H1 (cell line): ENCODE measurements around the gene TMEM17. TPM values are rescaled to one million over a fixed set of nuclear protein-coding genes. Genes with fewer than 3 reads are reported as not detected.

Experiments
- CTCF ChIA-PET: fragments of 300-600 bp; sonication (Branson Sonifier 250); formaldehyde crosslinking; loops from one replicate; lab custom pipeline; 2021; ENCODE audit not compliant: partially characterized antibody; lab: Charles Lee
- POLR2A ChIA-PET: fragments of 300-600 bp; sonication (Branson Sonifier 250); formaldehyde crosslinking; loops from one replicate; lab custom pipeline; 2021; ENCODE audit warnings: inconsistent platforms; ENCODE audit not compliant: partially characterized antibody; lab: Charles Lee
- DNase-seq, 2 experiments: peaks; one replicate each; pipeline versions ENCODE4 v3.0.0 to v3.0.0-alpha.2; 2010 to 2022; ENCODE audit warnings: low spot score in 2 of 2, low read depth in 1 of 2, mixed read lengths in 1 of 2
- FAIRE-seq: peaks from 2 replicates; lab custom pipeline; 2011; peaks lifted over from hg19 to GRCh38; lab: Jason Lieb, UNC
- H2AFZ ChIP-seq: 2 replicates; pipeline ENCODE4 v1.8.1; 2012; ENCODE audit warnings: low read length, inconsistent platforms
- H2AK5ac ChIP-seq: 2 replicates; pipeline ENCODE4 v1.6.1; 2013; ENCODE audit warnings: low read depth, low read length
- H2BK120ac ChIP-seq: replicated peaks from 2 replicates; pipeline ENCODE3; 2013; ENCODE audit warnings: low read depth, low read length, inconsistent platforms
- H2BK12ac ChIP-seq: 2 replicates; pipeline ENCODE4 v1.6.1; 2013; ENCODE audit warnings: low read depth, low read length
- H2BK15ac ChIP-seq: 2 replicates; pipeline ENCODE4 v1.6.1; 2013; ENCODE audit warnings: low read length
- H2BK20ac ChIP-seq: 2 replicates; pipeline ENCODE4 v1.6.1; 2013; ENCODE audit warnings: low read length
- H2BK5ac ChIP-seq: 2 replicates; pipeline ENCODE4 v1.6.1; 2013; ENCODE audit warnings: low read depth, low read length
- H3K14ac ChIP-seq: 2 replicates; pipeline ENCODE4 v1.6.1; 2013; ENCODE audit warnings: inconsistent platforms; ENCODE audit not compliant: insufficient read length
- H3K18ac ChIP-seq: 2 replicates; pipeline ENCODE4 v1.6.1; 2013; ENCODE audit warnings: low read length; ENCODE audit errors: extremely low read depth
- H3K23ac ChIP-seq: 2 replicates; pipeline ENCODE4 v1.6.1; 2013; ENCODE audit warnings: inconsistent platforms; ENCODE audit not compliant: insufficient read length
- H3K23me2 ChIP-seq: 2 replicates; pipeline ENCODE4 v1.6.1; 2013; ENCODE audit warnings: low read depth, low read length
- H3K27ac ChIP-seq: 2 replicates; pipeline ENCODE4 v1.6.1; 2011; ENCODE audit warnings: low read depth, low read length, inconsistent platforms
- H3K27me3 ChIP-seq, 4 experiments: replicated peaks in 1 of 4; 1 replicate in 1 of 4; 2 replicates in 3 of 4; pipeline versions ENCODE4 v1.6.1 to v1.8.1; 2011 to 2013; ENCODE audit warnings: low read length in 3 of 4, mild to moderate bottlenecking in 3 of 4, inconsistent platforms in 2 of 4, mixed read lengths in 2 of 4, moderate library complexity in 1 of 4; ENCODE audit not compliant: control insufficient read depth in 3 of 4, insufficient read depth in 3 of 4; ENCODE audit errors: extremely low read depth in 1 of 4
- H3K36me3 ChIP-seq, 4 experiments: 2 replicates each; pipeline versions ENCODE4 v1.6.1 to v1.8.1; 2011 to 2013; ENCODE audit warnings: mild to moderate bottlenecking in 4 of 4, low read length in 3 of 4, moderate library complexity in 2 of 4, control low read depth in 1 of 4, inconsistent platforms in 1 of 4; ENCODE audit not compliant: insufficient read depth in 4 of 4, control insufficient read depth in 2 of 4
- H3K4ac ChIP-seq: replicated peaks from 2 replicates; pipeline ENCODE3; 2013; ENCODE audit warnings: low read length, low read depth, mixed read lengths, inconsistent platforms; ENCODE audit not compliant: insufficient read length
- H3K4me1 ChIP-seq, 4 experiments: replicated peaks in 1 of 4; 1 replicate in 1 of 4; 2 replicates in 3 of 4; pipeline versions ENCODE4 v1.6.1 to v1.8.1; 2011 to 2013; ENCODE audit warnings: low read length in 3 of 4, inconsistent platforms in 2 of 4, mixed read lengths in 1 of 4; ENCODE audit not compliant: insufficient read depth in 4 of 4, control insufficient read depth in 3 of 4
- H3K4me2 ChIP-seq, 2 experiments: 2 replicates each; pipeline versions ENCODE4 v1.6.1 to v1.8.1; 2011 to 2013; ENCODE audit warnings: low read depth in 2 of 2, low read length in 2 of 2, control low read depth in 1 of 2, inconsistent platforms in 1 of 2, mild to moderate bottlenecking in 1 of 2; ENCODE audit not compliant: insufficient read depth in 1 of 2
- H3K4me3 ChIP-seq, 4 experiments: fragments of 200-600, 300-600 bp in 1 of 4; sonication (generic), shearing (Covaris generic), sonication (Bioruptor Twin) in 1 of 4; 2 replicates each; pipeline versions ENCODE4 v1.5.1 to v1.8.1; 2011 to 2016; ENCODE audit warnings: low read length in 4 of 4, low read depth in 3 of 4, control low read depth in 2 of 4, inconsistent platforms in 2 of 4, mild to moderate bottlenecking in 2 of 4, mixed read lengths in 1 of 4, moderate library complexity in 1 of 4; ENCODE audit not compliant: insufficient read depth in 2 of 4; ENCODE audit errors: extremely low read depth in 1 of 4
- H3K56ac ChIP-seq: replicated peaks from 2 replicates; pipeline ENCODE3; 2013; ENCODE audit warnings: low read depth, mild to moderate bottlenecking, mixed read lengths, low read length, inconsistent platforms; ENCODE audit not compliant: insufficient read length
- H3K79me1 ChIP-seq: 2 replicates; pipeline ENCODE4 v1.6.1; 2013; ENCODE audit warnings: low read depth, low read length, control low read depth
- H3K79me2 ChIP-seq, 2 experiments: 2 replicates each; pipeline versions ENCODE4 v1.6.1 to v1.8.1; 2012 to 2013; ENCODE audit warnings: low read length in 2 of 2, mild to moderate bottlenecking in 2 of 2, inconsistent platforms in 1 of 2; ENCODE audit not compliant: insufficient read depth in 2 of 2, control insufficient read depth in 1 of 2
- H3K9ac ChIP-seq, 4 experiments: replicated peaks in 1 of 4; 1 replicate in 1 of 4; 2 replicates in 3 of 4; pipeline versions ENCODE4 v1.6.1 to v1.8.1; 2011 to 2013; ENCODE audit warnings: low read depth in 3 of 4, low read length in 3 of 4, control low read depth in 2 of 4, mild to moderate bottlenecking in 2 of 4, moderate library complexity in 2 of 4, inconsistent platforms in 1 of 4; ENCODE audit errors: extremely low read depth in 1 of 4
- H3K9me3 ChIP-seq, 2 experiments: 2 replicates each; pipeline versions ENCODE4 v1.6.1 to v1.8.1; 2012 to 2013; ENCODE audit warnings: mild to moderate bottlenecking in 2 of 2, moderate library complexity in 2 of 2, control low read depth in 1 of 2, inconsistent platforms in 1 of 2, low read depth in 1 of 2, low read length in 1 of 2, mixed read lengths in 1 of 2; ENCODE audit not compliant: insufficient read depth in 2 of 2
- H4K20me1 ChIP-seq, 2 experiments: replicated peaks in 1 of 2; 2 replicates each; pipeline versions ENCODE3 to v1.8.1; 2011 to 2013; ENCODE audit warnings: inconsistent platforms in 2 of 2, low read length in 2 of 2, mild to moderate bottlenecking in 1 of 2; ENCODE audit not compliant: insufficient read depth in 2 of 2, control insufficient read depth in 1 of 2
- H4K5ac ChIP-seq: 2 replicates; pipeline ENCODE4 v1.6.1; 2013; ENCODE audit warnings: low read length, low read depth, mixed read lengths, inconsistent platforms; ENCODE audit not compliant: insufficient read length
- H4K8ac ChIP-seq: 2 replicates; pipeline ENCODE4 v1.8.0; 2013; ENCODE audit warnings: mild to moderate bottlenecking, moderate library complexity, low read length, inconsistent platforms; ENCODE audit not compliant: insufficient read depth; ENCODE audit errors: extremely low read depth
- H4K91ac ChIP-seq: replicated peaks from 2 replicates; pipeline ENCODE3; 2013; ENCODE audit warnings: low read length, mixed read lengths, inconsistent platforms; ENCODE audit not compliant: insufficient read length
- BCL11A ChIP-seq, 2 experiments: IDR thresholded peaks; one replicate each; pipeline ENCODE4 v1.6.1; 2011; ENCODE audit warnings: low read depth in 2 of 2, low read length in 2 of 2, mild to moderate bottlenecking in 2 of 2
- POLR2AphosphoS5 ChIP-seq: IDR thresholded peaks from 2 replicates; pipeline ENCODE4 v1.6.1; 2011; ENCODE audit warnings: low read depth, low read length
- SP1 ChIP-seq: IDR thresholded peaks from 2 replicates; pipeline ENCODE4 v1.6.1; 2011; ENCODE audit warnings: low read depth, low read length
- WGBS, 2 experiments: shearing (Covaris generic) in 1 of 2; methylation state at CpG; one replicate each; pipeline versions ENCODE4 v1.1.6 to v1.1.7; 2013 to 2015; ENCODE audit warnings: low lambda C conversion rate in 2 of 2, mixed read lengths in 2 of 2, inconsistent platforms in 1 of 2, low coverage in 1 of 2, missing lambda C conversion rate in 1 of 2; ENCODE audit not compliant: insufficient replicate concordance in 2 of 2, insufficient coverage in 1 of 2, insufficient read length in 1 of 2; ENCODE audit errors: extremely low coverage in 1 of 2, missing lambda C conversion rate in 1 of 2; 5-methylcytosine and 5-hydroxymethylcytosine counted together
- polyA plus RNA-seq, 7 experiments: library from polyadenylated mRNA; depleted of rRNA in 3 of 7; stranded (reverse) in 5 of 7; unstranded in 2 of 7; fragments of >200 nt in 5 of 7; fragments of 200-250 nt in 2 of 7; gene quantifications; 1 replicate in 5 of 7; 2 replicates in 1 of 7; 4 replicates in 1 of 7; pipeline versions ENCODE4 v1.2.1 to v1.2.3, GENCODE V29; 2011 to 2013; ENCODE audit warnings: missing spikeins in 2 of 7, mixed read lengths in 2 of 7
- total RNA-seq: library from RNA; stranded (reverse); fragmentation: NEBNext Ultra II Directional; extraction: Animal tissue kit (Norgen Biotek cat#: 25700); gene quantifications from 2 replicates; pipeline ENCODE4 v1.2.1, GENCODE V29; 2021

TMEM17 gene
- total and polyA plus RNA-seq, 2 of the 8 experiments (the other 6 are each of a cell fraction or from before 2014, with no cell fraction given), result 0.69 to 1.2 TPM

DNA sequence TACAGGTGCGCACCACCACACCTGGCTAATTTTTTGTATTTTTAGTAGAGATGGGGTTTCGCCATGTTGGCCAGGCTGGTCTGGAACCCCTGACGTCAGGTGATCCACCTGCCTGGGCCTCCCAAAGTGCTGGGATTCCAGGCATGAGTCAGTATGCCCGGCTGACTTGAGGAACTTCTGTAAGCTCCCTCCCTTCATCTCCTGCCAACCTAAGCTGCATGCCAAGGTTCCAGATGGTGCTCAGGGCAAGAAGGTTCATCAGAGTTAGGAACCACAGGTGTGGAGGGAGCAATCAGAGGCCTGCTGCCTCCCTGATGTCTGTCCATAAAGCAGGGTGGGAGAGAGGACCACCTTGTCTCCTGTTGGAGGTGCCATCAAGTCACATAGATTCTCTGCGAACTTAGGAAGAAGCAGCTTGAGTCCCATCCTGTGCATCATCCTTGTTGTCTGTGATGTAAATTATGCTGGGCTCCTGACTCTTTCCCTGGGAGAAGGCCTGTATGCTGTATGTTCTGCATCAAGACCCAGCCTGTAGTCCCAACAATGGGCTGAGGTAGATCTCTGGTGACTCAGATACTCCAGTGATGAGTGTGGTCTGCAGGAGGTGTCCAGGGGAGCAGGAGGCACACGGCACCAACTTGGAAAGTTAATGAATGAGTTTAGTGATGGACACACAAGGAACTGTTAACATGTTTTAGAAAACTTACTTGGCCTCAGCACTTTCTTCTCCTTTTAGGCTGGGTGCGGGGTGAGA lies 53.1 kb downstream of the TMEM17 start:
- 94% methylated on average over 7 of the region's 7 CpGs; no CpG with 5 or more reads in 1 of the 2 experiments for WGBS, 2 experiments
- H3K56ac ChIP-seq, result no peak overlapping the region
- no peak overlapping the region for H2AFZ ChIP-seq
- no peak overlapping the region for H3K27ac ChIP-seq
- H3K79me1 ChIP-seq, result no peaks in the 10 kb centered on the region
- no peak overlapping the region for H3K9ac ChIP-seq
- no peaks in the 10 kb centered on the region for H3K79me2 ChIP-seq
- H4K20me1 ChIP-seq, result no peaks in the 10 kb centered on the region
- no peaks in the 10 kb centered on the region for H3K36me3 ChIP-seq
- H4K8ac ChIP-seq, result no peak overlapping the region; the same call in 1 of the 2 replicates
- H2AK5ac ChIP-seq, result no peak overlapping the region
- peaks cover 4% of the 10 kb centered on the region; the same call in 1 of the 2 replicates for H3K23me2 ChIP-seq
- POLR2A ChIA-PET, result no interaction called here
- no peak for TF ChIP-seq POLR2AphosphoS5
- no peak for TF ChIP-seq SP1
- TF ChIP-seq BCL11A (IDR thresholded peaks at IDR 0.05; ENCODE audit: low read depth in 2 of 2, low read length in 2 of 2), result no peak
- TF ChIP-seq, all 59 proteins: peak for 0
- no peak for FAIRE-seq
- H3K9me3 ChIP-seq, result no peaks in the 10 kb centered on the region
- H3K27me3 ChIP-seq, result no peaks in the 10 kb centered on the region; a peak in 3 of 7 replicates
- no peak for DNase-seq
- no peak overlapping the region for H3K4me2 ChIP-seq
- H4K91ac ChIP-seq, result peak overlapping the region; percentile 7
- no peak overlapping the region for H4K5ac ChIP-seq
- H3K4ac ChIP-seq, result no peak overlapping the region
- H3K18ac ChIP-seq, result no peak overlapping the region
- H2BK20ac ChIP-seq, result no peak overlapping the region
- 0 out of 2 replicates have a peak overlapping the region, but pooled peaks have one; percentile 21 for H2BK12ac ChIP-seq
- peaks cover 3 to 9% (median 6%) of the 10 kb centered on the region in 4 experiments for H3K4me1 ChIP-seq
- 0 out of 2 replicates have a peak overlapping the region, but pooled peaks have one; percentile 18 for H2BK5ac ChIP-seq
- CTCF ChIA-PET, result interaction anchor here (1.0 to 1.8 kb wide), 4 partner anchors 9 to 534 kb away, joined by 3 to 5 read pairs (median 4); no protein-coding TSS in a partner anchor
- no peak overlapping the region for H2BK15ac ChIP-seq
- no peak overlapping the region for H2BK120ac ChIP-seq
- no peak overlapping the region for H3K23ac ChIP-seq
- no peak overlapping the region for H3K4me3 ChIP-seq
- no peak overlapping the region for H3K14ac ChIP-seq
